A549 (cell line): ENCODE results near the gene UBE2U.

Experiments used
- BHLHE40 ChIP-seq: IDR thresholded peaks from 2 replicates; pipeline ENCODE4 v1.6.1; 2012; ENCODE audit warnings: low read depth, low read length, inconsistent platforms
- CHD2 ChIP-seq: fragments of 150-350 bp; IDR thresholded peaks from 2 replicates; pipeline ENCODE4 v1.6.1; 2014; ENCODE audit warnings: low read length; ENCODE audit not compliant: partially characterized antibody
- ESRRA ChIP-seq: fragments of 150-350 bp; IDR thresholded peaks from 2 replicates; pipeline ENCODE4 v1.6.1; 2014; ENCODE audit warnings: mild to moderate bottlenecking, low read length, borderline replicate concordance
- FOSB ChIP-seq: fragments of 250-450 bp; sonication (Bioruptor Pico); IDR thresholded peaks from 2 replicates; pipeline ENCODE4 v1.5.0; 2020; ENCODE audit warnings: mild to moderate bottlenecking, moderate library complexity
- KDM1A ChIP-seq: fragments of 200-600 bp; sonication (generic); IDR thresholded peaks from 2 replicates; pipeline ENCODE4 v1.6.1; 2016; ENCODE audit warnings: low read depth, mild to moderate bottlenecking
- KDM5A ChIP-seq: fragments of 200-600 bp; sonication (generic); IDR thresholded peaks from 2 replicates; pipeline ENCODE4 v1.6.1; 2016; ENCODE audit warnings: antibody characterized with exemption, mild to moderate bottlenecking
- MAFK ChIP-seq: fragments of 450-650 bp; IDR thresholded peaks from 2 replicates; pipeline ENCODE4 v1.6.1; 2014; ENCODE audit not compliant: partially characterized antibody
- MAZ ChIP-seq: fragments of 150-350 bp; IDR thresholded peaks from 2 replicates; pipeline ENCODE4 v1.6.1; 2014; ENCODE audit warnings: antibody characterized with exemption, low read depth, low read length, borderline replicate concordance
- POLR2A ChIP-seq: IDR thresholded peaks from 2 replicates; pipeline ENCODE4 v1.6.1; 2012; ENCODE audit warnings: mild to moderate bottlenecking, low read length
- RARB ChIP-seq: fragments of 250-450 bp; sonication (Bioruptor Pico); IDR thresholded peaks from 2 replicates; pipeline ENCODE4 v1.8.0; 2021; ENCODE audit warnings: mild to moderate bottlenecking, moderate library complexity
- TP53 ChIP-seq: fragments of 250-450 bp; sonication (Bioruptor Pico); IDR thresholded peaks from 2 replicates; pipeline ENCODE4 v1.5.0; 2021; ENCODE audit warnings: mild to moderate bottlenecking, moderate library complexity
- TF ChIP-seq, protein P1 (sequence below): fragments of >200 bp; sonication (Bioruptor Twin); formaldehyde crosslinking; IDR thresholded peaks from 3 replicates; pipeline ENCODE4 v1.5.1; 2016
- TF ChIP-seq, protein P2 (sequence below): fragments of 200-600 bp; sonication (generic); IDR thresholded peaks from 2 replicates; pipeline ENCODE4 v1.6.1; 2016; ENCODE audit warnings: antibody characterized with exemption, mild to moderate bottlenecking, moderate library complexity

DNA sequence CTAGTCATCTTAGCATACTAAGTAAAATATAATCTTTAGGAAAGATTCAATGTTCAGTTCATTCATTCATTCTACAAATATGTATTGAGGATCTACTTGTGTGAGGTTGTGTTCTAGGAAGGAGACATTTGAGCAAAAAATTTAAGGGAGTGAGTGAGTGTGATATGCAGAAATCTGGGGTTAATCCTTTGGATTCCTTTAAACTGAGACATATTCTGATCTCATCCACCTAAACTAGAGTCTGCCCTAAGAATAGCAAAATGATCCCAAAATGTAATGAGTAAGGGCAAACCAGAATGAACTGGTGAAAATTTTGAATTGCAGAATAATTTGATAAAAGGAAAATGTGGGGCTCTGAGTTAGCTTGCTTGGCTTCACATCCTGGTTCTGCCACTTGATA, 8.6 kb downstream of the UBE2U start:
- no peak for TF ChIP-seq KDM1A
- TF ChIP-seq KDM5A: no peak
- no peak for TF ChIP-seq MAFK
- TF ChIP-seq POLR2A: no peak
- TF ChIP-seq, protein P1, sequence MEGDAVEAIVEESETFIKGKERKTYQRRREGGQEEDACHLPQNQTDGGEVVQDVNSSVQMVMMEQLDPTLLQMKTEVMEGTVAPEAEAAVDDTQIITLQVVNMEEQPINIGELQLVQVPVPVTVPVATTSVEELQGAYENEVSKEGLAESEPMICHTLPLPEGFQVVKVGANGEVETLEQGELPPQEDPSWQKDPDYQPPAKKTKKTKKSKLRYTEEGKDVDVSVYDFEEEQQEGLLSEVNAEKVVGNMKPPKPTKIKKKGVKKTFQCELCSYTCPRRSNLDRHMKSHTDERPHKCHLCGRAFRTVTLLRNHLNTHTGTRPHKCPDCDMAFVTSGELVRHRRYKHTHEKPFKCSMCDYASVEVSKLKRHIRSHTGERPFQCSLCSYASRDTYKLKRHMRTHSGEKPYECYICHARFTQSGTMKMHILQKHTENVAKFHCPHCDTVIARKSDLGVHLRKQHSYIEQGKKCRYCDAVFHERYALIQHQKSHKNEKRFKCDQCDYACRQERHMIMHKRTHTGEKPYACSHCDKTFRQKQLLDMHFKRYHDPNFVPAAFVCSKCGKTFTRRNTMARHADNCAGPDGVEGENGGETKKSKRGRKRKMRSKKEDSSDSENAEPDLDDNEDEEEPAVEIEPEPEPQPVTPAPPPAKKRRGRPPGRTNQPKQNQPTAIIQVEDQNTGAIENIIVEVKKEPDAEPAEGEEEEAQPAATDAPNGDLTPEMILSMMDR: no peak
- TF ChIP-seq BHLHE40: no peak
- TF ChIP-seq, protein P2, sequence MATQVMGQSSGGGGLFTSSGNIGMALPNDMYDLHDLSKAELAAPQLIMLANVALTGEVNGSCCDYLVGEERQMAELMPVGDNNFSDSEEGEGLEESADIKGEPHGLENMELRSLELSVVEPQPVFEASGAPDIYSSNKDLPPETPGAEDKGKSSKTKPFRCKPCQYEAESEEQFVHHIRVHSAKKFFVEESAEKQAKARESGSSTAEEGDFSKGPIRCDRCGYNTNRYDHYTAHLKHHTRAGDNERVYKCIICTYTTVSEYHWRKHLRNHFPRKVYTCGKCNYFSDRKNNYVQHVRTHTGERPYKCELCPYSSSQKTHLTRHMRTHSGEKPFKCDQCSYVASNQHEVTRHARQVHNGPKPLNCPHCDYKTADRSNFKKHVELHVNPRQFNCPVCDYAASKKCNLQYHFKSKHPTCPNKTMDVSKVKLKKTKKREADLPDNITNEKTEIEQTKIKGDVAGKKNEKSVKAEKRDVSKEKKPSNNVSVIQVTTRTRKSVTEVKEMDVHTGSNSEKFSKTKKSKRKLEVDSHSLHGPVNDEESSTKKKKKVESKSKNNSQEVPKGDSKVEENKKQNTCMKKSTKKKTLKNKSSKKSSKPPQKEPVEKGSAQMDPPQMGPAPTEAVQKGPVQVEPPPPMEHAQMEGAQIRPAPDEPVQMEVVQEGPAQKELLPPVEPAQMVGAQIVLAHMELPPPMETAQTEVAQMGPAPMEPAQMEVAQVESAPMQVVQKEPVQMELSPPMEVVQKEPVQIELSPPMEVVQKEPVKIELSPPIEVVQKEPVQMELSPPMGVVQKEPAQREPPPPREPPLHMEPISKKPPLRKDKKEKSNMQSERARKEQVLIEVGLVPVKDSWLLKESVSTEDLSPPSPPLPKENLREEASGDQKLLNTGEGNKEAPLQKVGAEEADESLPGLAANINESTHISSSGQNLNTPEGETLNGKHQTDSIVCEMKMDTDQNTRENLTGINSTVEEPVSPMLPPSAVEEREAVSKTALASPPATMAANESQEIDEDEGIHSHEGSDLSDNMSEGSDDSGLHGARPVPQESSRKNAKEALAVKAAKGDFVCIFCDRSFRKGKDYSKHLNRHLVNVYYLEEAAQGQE: no peak
- TF ChIP-seq FOSB (CRISPR knock-in tag): no peak
- TF ChIP-seq RARB (CRISPR knock-in tag): no peak
- no peak for TF ChIP-seq ESRRA
- no peak for TF ChIP-seq CHD2
- no peak for TF ChIP-seq TP53 (CRISPR knock-in tag)
- no peak for TF ChIP-seq MAZ
